ENCODE data around the gene UPB1. TPM values are rescaled to one million over a fixed set of nuclear protein-coding genes. Genes with fewer than 3 reads are reported as not detected.
A peak's percentile ranks its signal among the peaks of the same experiment; 100 is the strongest.

Gene UPB1
- total RNA-seq, 2 donors from 2014 or later, result 0.08 TPM; not detected in 1

DNA sequence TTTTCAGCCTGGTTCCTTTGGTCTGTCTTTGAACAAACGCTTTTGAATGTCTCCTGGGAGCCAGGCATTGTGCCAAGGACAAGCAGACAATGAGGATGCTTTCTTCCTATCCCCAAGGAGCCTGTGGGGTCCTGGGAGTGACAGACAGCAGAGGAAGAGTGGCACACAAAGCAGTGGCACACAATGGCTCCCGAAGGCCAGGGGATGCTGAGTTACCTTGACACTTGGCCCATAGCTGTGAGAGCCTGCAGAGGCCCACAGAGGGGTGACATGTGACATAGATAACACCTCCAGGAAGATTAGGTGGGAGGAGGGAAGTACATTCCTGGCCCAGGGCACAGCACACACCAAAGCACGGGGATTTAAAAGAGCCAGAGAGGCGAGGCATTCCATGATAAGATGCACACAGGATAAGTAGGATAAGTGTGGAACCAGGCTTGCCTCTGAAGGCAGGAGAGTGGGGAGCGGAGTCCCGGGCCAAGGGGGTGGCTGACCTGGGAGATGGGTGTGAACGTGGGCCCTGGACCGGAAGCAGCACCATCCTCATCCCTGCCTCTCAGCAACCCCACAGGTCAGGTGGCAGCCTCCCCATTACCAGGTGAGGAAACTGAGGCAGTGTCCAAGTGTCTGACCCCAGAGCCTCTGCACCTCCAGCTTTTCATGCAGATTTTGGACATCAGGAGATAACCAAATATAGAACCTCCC lies 6.3 kb downstream of the UPB1 start:
- ATAC-seq (no peak), DNase-seq (no peak)
- intact Hi-C loops (cut with DNase I, micrococcal nuclease), result no loop called here

- intact Hi-C loops (cut with DNase I, micrococcal nuclease), result no loop called here
- no peak for DNase-seq
These were observed 6.9 kb downstream of the UPB1 start for GRCh38 chr22:24502034-24502433.

GRCh38 chr22:24502541-24502940 lies 7.4 kb downstream of the UPB1 start:
- DNase-seq (no peak), ATAC-seq (no peak)
- intact Hi-C loops (cut with DNase I, micrococcal nuclease), result no loop called here

More at GRCh38 chr22:24502034-24502433, 6.9 kb downstream of the UPB1 start:
- no peak for ATAC-seq

DNA sequence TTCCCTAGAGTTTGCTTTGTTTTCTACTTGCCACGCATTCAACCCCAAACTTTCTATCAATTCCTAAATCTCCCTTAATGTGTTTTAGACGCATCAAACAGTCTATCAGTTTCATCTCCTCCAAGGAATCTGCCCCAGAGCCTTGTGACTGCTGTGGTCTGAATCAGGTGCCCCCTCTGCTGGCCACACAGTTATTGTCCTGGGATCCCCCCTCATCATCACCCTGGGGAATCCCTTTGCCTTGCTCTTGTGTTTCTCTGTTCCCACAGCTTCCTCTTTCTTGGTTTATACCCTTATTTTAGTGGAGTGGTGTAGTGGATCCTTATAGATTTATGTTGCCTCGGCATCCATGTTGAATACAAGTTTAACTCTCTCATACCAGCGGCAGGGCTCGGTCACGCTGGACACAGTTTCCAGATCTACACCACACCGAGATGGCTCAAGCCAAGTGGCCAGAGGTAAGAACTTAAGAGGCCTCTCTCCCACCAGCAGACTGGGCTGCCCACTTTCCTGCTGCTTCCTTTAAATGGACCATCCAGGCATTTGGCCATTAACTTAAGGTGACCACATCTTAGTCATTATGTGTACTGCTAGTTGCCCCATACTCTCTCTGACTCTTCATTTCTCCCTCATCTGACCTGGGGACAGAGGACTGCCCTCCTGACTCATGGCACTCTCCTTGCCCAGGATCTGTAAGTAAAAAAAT lies 8.2 kb downstream of the UPB1 start:
- peak in 1 of 2 donors; percentile 76 for DNase-seq
- peak; percentile 37 for ATAC-seq
- intact Hi-C loops (cut with DNase I, micrococcal nuclease), result no loop called here

DNA sequence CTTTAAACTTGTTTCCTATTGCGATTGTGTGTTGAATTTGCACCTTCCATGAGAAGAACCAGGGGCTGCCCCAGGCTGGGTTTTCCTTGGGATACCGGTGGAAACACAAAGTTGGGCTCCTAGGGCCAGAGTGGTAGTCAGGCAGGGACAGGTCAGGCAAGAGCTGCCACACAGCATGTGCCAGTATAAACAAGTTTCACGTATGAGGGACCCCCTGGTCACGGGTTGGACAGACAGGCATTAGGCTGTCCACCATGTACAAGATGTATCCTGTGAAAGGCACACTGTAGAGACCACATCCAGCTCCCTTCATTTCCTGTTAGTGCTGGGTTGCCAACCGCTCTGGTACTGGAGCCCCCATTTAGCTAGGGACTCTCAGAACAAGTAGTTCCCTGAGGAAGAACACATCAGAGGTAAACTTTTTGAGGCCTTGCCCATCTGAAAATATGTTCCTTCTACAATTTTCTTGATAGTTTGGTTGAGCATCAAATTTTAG lies 8.8 kb downstream of the UPB1 start:
- intact Hi-C loops (cut with DNase I, micrococcal nuclease), result no loop called here
- DNase-seq (no peak), ATAC-seq (no peak)

- intact Hi-C loops (cut with DNase I, micrococcal nuclease), result no loop called here
- ATAC-seq, result no peak
- DNase-seq, result no peak
These were observed 9.4 kb downstream of the UPB1 start for GRCh38 chr22:24504540-24504939.

DNA sequence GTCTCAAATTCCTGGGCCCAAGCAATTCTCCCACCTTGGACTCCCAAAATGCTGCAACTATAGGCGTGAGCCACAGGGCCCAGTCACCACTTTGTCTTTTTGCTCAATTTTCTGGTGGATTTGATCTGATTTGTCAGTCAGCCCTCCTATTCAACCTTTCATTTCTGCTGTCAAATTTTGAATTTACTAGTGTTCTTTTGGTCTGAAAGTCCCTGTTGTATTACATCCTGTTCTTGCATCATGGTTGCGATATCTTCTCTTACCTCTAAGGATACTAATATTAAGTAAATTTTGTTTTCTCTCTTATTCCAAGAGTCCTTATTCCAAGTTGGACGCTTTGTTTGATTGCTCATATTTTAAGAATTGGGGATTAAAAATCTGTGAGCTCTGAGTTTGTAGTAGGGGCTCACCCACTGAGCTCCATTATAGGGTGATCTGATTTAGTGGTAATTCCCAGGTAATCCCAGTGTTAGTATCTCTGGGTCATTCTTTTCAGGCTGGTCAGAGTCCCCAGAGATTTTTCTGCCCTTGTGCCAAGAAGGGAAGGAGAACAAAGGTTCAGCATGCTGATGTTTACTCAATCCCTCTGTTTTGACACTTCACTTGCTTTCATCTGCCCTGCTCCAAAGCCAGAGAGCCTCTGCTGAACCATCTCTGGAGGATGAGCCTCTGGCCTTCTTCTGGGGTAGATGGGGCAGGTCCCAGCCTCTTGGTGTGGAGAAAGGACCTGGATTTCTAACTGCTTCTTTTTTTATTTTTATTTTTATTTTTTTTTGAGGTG lies 10.0 kb downstream of the UPB1 start:
- intact Hi-C loops (cut with DNase I, micrococcal nuclease), result no loop called here
- no peak for DNase-seq
- peak; percentile 11 for ATAC-seq

GRCh38 chr22:24506802-24507438 lies 11.8 kb downstream of the UPB1 start:
- ATAC-seq (peak; percentile 80), DNase-seq (no peak)
- intact Hi-C loops (cut with DNase I, micrococcal nuclease), result no loop called here

- ATAC-seq, result no peak
- no peak for DNase-seq
- intact Hi-C loops (cut with DNase I, micrococcal nuclease), result no loop called here
These were observed 12.6 kb downstream of the UPB1 start for GRCh38 chr22:24507716-24508115.

GRCh38 chr22:24510637-24511625 lies 15.8 kb downstream of the UPB1 start:
- ATAC-seq (peak; percentile 9), DNase-seq (no peak)
- intact Hi-C loops (cut with DNase I, micrococcal nuclease), result loop anchor here in 1 of 2 donors (10.0 kb wide), 1 partner anchor 86 kb away; the partner anchor contains the start of gene ADORA2A

DNA sequence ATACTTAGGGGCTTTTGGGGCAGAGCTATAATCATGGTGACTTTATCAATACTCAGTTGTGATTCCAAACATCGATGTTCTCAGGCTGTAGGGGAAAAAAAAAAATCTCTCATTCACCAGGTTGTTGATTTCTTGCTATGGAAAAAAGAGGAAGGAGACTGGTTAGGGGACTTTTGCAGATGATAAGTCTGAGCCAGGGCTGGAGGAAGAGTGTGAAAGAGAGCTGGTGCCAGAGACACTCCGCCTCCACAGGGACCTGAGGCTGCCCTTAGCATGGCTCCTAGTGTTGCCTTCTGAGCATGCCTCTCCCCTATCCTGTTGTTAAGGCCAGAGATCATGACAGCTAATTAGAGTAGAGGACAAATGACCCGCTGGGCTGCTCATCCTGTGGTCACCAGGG lies 16.9 kb downstream of the UPB1 start:
- ATAC-seq, result no peak
- intact Hi-C loops (cut with DNase I, micrococcal nuclease), result loop anchor here in 1 of 2 donors (10.0 kb wide), 1 partner anchor 87 kb away; the partner anchor contains the start of gene ADORA2A

GRCh38 chr22:24513378-24514240 lies 18.5 kb downstream of the UPB1 start:
- intact Hi-C loops (cut with DNase I, micrococcal nuclease), result loop anchor here in 1 of 2 donors (10.0 kb wide), 1 partner anchor 89 kb away; the partner anchor contains the start of gene ADORA2A
- peak in 1 of 2 donors; percentile 4 for DNase-seq
- no peak for ATAC-seq

More for the DNA sequence above, 16.9 kb downstream of the UPB1 start:
- DNase-seq, result no peak

GRCh38 chr22:24514241-24515026 lies 19.3 kb downstream of the UPB1 start:
- DNase-seq, result peak; percentile 46 to 47
- peak; percentile 88 for ATAC-seq
- intact Hi-C loops (cut with DNase I, micrococcal nuclease), result loop anchor here in 1 of 2 donors (10.0 kb wide), 1 partner anchor 90 kb away; the partner anchor contains the start of gene ADORA2A

DNA sequence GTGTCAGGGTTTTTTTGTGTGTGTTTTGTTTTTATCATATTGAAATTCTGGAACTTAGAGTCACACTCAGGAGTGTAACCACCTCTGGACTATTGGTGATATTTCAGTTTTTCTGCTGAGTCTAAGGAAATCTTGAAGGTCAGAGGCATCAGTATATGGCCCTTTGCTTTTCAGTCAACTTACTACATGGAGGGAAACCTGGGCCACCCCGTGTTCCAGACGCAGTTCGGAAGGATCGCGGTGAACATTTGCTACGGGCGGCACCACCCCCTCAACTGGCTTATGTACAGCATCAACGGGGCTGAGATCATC lies 19.9 kb downstream of the UPB1 start:
- no peak for ATAC-seq
- intact Hi-C loops (cut with DNase I, micrococcal nuclease), result loop anchor here in 1 of 2 donors (10.0 kb wide), 1 partner anchor 90 kb away; the partner anchor contains the start of gene ADORA2A

GRCh38 chr22:24516301-24516737 lies 21.2 kb downstream of the UPB1 start:
- intact Hi-C loops (cut with DNase I, micrococcal nuclease), result loop anchor here in 1 of 2 donors (10.0 kb wide), 1 partner anchor 92 kb away; the partner anchor contains the start of gene ADORA2A
- no peak for ATAC-seq
- no peak for DNase-seq

More for the DNA sequence above, 19.9 kb downstream of the UPB1 start:
- no peak for DNase-seq

GRCh38 chr22:24517446-24517845 lies 22.3 kb downstream of the UPB1 start:
- DNase-seq (no peak), ATAC-seq (no peak)
- intact Hi-C loops (cut with DNase I, micrococcal nuclease), result loop anchor here in 1 of 2 donors (10.0 kb wide), 1 partner anchor 93 kb away; the partner anchor contains the start of gene ADORA2A
